Fibroblast of lung (primary cell): ENCODE measurements around the gene FZR1. TPM values are rescaled to one million over a fixed set of nuclear protein-coding genes. Genes with fewer than 3 reads are reported as not detected.

Experiments
- DNase-seq, 2 donors: peaks; one replicate each; pipeline versions ENCODE4 v3.0.0 to v3.0.0-alpha.2; 2010; ENCODE audit warnings: low read depth in 2 of 2
- H2AFZ ChIP-seq: 2 replicates; pipeline ENCODE4 v1.5.1; 2012; ENCODE audit warnings: low read length, control low read depth, inconsistent platforms
- H3K27ac ChIP-seq: 2 replicates; pipeline ENCODE4 v1.5.1; 2011; ENCODE audit warnings: low read length, control low read depth; ENCODE audit not compliant: insufficient read depth
- H3K27me3 ChIP-seq: 2 replicates; pipeline ENCODE4 v1.5.1; 2011; ENCODE audit warnings: mild to moderate bottlenecking, low read length; ENCODE audit not compliant: control insufficient read depth, insufficient read depth
- H3K36me3 ChIP-seq: 2 replicates; pipeline ENCODE4 v1.5.1; 2011; ENCODE audit warnings: low read length; ENCODE audit not compliant: control insufficient read depth, insufficient read depth
- H3K4me1 ChIP-seq: 2 replicates; pipeline ENCODE4 v1.5.1; 2011; ENCODE audit warnings: low read length; ENCODE audit not compliant: control insufficient read depth, insufficient read depth; ENCODE audit errors: extremely low read depth
- H3K4me2 ChIP-seq: 2 replicates; pipeline ENCODE4 v1.5.1; 2011; ENCODE audit warnings: low read length, control low read depth; ENCODE audit not compliant: insufficient read depth; ENCODE audit errors: extremely low read depth
- H3K4me3 ChIP-seq, 4 experiments: fragments of 200-600 bp in 1 of 4; sonication (generic) in 1 of 4; replicated peaks in 1 of 4; 2 replicates each; pipeline ENCODE4 v1.5.1; 2011 to 2016; ENCODE audit warnings: low read length in 4 of 4, low read depth in 3 of 4, mild to moderate bottlenecking in 3 of 4, control low read depth in 2 of 4, inconsistent platforms in 1 of 4, mixed read lengths in 1 of 4; ENCODE audit not compliant: insufficient read depth in 1 of 4; ENCODE audit errors: control extremely low read depth in 1 of 4
- H3K79me2 ChIP-seq: 2 replicates; pipeline ENCODE4 v1.5.1; 2012; ENCODE audit warnings: mild to moderate bottlenecking, low read length, inconsistent platforms; ENCODE audit not compliant: control insufficient read depth, insufficient read depth
- H3K9ac ChIP-seq: 2 replicates; pipeline ENCODE4 v1.5.1; 2011; ENCODE audit warnings: mild to moderate bottlenecking, low read length, control low read depth; ENCODE audit not compliant: insufficient read depth
- H3K9me3 ChIP-seq: 2 replicates; pipeline ENCODE4 v1.5.1; 2012; ENCODE audit warnings: low read depth, low read length; ENCODE audit not compliant: control insufficient read depth, insufficient read depth
- H4K20me1 ChIP-seq: 2 replicates; pipeline ENCODE4 v1.5.1; 2011; ENCODE audit warnings: low read length; ENCODE audit not compliant: control insufficient read depth, insufficient read depth; ENCODE audit errors: extremely low read depth
- EZH2 ChIP-seq: IDR thresholded peaks from 2 replicates; pipeline ENCODE4 v1.5.1; 2012; ENCODE audit warnings: low read length, control low read depth, mild to moderate bottlenecking; ENCODE audit errors: missing control alignments
- polyA plus RNA-seq, 2 donors: library from polyadenylated mRNA; depleted of rRNA in 1 of 2; stranded (reverse) in 1 of 2; unstranded in 1 of 2; fragments of >200 nt; gene quantifications; 2 replicates each; pipeline ENCODE4 v1.2.1, GENCODE V29; 2011 to 2012; ENCODE audit warnings: missing spikeins in 1 of 2
- total RNA-seq: library from RNA; depleted of rRNA; stranded (reverse); fragments of >200 nt; gene quantifications from 2 replicates; pipeline ENCODE4 v1.2.1, GENCODE V29; 2014
- TF ChIP-seq, protein P1 (sequence below), 2 donors: IDR thresholded peaks in 1 of 2; conservative IDR thresholded peaks in 1 of 2; 1 replicate in 1 of 2; 2 replicates in 1 of 2; pipeline ENCODE4 v1.5.1; 2011 to 2012; ENCODE audit warnings: low read length in 2 of 2, control low read depth in 1 of 2, inconsistent platforms in 1 of 2, low read depth in 1 of 2, mild to moderate bottlenecking in 1 of 2

Gene FZR1
- total and polyA plus RNA-seq, 2 donors (not counting 1 experiment from before 2014, with no cell fraction given) = 15.0 to 38.0 TPM

- Histone ChIP-seq H3K9me3 (no peaks in the 10 kb centered on the region), H3K79me2 (no peaks in the 10 kb centered on the region), H2AFZ (no peak overlapping the region), H3K4me2 (no peak overlapping the region), H3K27me3 (no peaks in the 10 kb centered on the region), H3K36me3 (peaks cover 16% of the 10 kb centered on the region), H3K4me1 (no peaks in the 10 kb centered on the region), H3K9ac (no peak overlapping the region), H3K4me3 (no peak overlapping the region), H4K20me1 (no peaks in the 10 kb centered on the region), H3K27ac (no peak overlapping the region)
- TF ChIP-seq, protein P1, sequence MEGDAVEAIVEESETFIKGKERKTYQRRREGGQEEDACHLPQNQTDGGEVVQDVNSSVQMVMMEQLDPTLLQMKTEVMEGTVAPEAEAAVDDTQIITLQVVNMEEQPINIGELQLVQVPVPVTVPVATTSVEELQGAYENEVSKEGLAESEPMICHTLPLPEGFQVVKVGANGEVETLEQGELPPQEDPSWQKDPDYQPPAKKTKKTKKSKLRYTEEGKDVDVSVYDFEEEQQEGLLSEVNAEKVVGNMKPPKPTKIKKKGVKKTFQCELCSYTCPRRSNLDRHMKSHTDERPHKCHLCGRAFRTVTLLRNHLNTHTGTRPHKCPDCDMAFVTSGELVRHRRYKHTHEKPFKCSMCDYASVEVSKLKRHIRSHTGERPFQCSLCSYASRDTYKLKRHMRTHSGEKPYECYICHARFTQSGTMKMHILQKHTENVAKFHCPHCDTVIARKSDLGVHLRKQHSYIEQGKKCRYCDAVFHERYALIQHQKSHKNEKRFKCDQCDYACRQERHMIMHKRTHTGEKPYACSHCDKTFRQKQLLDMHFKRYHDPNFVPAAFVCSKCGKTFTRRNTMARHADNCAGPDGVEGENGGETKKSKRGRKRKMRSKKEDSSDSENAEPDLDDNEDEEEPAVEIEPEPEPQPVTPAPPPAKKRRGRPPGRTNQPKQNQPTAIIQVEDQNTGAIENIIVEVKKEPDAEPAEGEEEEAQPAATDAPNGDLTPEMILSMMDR (conservative IDR thresholded peaks at IDR 0.05 in 1 of 2, IDR thresholded peaks at IDR 0.05 in 1 of 2; ENCODE audit: low read depth in 1 of 2, low read length in 2 of 2) = no peak
- TF ChIP-seq EZH2 = no peak
- no peak for DNase-seq
Measured at GRCh38 chr19:3491396-3492119, 14.6 kb upstream of the FZR1 start.

DNA sequence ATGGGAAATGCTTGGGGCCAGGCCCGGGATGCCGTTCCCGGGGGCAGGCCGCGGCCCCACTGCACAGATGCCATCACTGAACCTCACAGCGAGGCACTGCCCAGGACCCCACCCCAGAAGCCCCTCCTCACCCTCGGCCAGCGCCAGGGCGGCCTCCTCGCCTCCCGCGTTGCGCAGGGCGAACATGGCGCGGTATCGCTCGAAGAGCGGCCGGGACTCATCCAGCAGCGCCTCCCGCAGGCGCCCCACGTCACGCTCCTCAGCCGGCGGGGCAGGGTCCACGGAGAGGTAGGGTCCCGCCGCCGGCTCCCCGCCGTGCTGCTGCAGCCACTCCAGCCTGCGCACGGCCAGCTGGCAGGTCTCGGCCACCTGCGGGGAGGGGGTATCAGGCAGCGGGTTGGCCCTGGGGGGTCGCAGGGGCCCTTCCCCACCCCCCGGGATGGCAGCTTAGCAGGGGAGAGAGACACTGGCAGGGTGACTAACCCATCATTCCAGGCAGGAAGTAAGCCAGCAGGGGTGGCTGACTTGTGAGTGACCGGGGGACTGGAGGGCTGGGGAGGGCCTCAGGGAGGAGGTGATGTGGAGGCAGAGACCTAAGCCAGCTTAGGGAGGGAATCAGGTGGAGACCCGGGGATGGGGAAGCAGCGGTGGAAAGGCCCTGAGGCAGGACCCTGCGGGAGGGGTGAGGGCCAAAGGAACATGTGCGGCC lies 13.8 kb upstream of the FZR1 start:
- H3K4me2 ChIP-seq = no peak overlapping the region
- peaks cover 17% of the 10 kb centered on the region for H3K36me3 ChIP-seq
- DNase-seq = no peak
- peaks cover under 1% of the 10 kb centered on the region for H3K79me2 ChIP-seq
- no peaks in the 10 kb centered on the region for H3K27me3 ChIP-seq
- no peaks in the 10 kb centered on the region for H4K20me1 ChIP-seq
- H3K4me1 ChIP-seq = no peaks in the 10 kb centered on the region
- no peak overlapping the region for H2AFZ ChIP-seq
- TF ChIP-seq, protein P1 (conservative IDR thresholded peaks at IDR 0.05 in 1 of 2, IDR thresholded peaks at IDR 0.05 in 1 of 2; ENCODE audit: low read depth in 1 of 2, low read length in 2 of 2) = no peak
- TF ChIP-seq EZH2 = no peak
- H3K9ac ChIP-seq = no peak overlapping the region
- no peak overlapping the region for H3K4me3 ChIP-seq
- no peak overlapping the region for H3K27ac ChIP-seq
- H3K9me3 ChIP-seq = no peaks in the 10 kb centered on the region

DNA sequence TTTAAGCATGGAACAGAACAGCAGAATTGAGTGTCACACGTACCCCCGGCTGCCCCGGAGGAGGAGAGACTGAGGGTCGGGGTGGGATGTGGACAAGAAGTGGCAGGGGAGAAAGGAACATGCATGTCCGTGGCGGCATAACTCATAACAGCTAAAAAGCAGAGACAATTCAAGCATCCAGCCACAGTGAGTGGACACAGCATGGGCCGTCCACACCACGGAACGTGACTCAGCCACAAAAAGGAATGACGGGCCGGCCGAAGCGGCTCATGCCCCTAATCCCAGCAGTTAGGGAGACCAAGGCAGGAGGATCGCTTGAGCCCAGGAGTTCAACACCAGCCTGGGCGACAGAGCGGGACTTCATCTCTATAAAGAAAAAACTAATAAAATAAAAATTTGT lies 13.2 kb upstream of the FZR1 start:
- H3K79me2 ChIP-seq = peaks cover 3% of the 10 kb centered on the region
- H3K36me3 ChIP-seq = peaks cover 21% of the 10 kb centered on the region
- H3K4me1 ChIP-seq = no peaks in the 10 kb centered on the region
- H3K27me3 ChIP-seq = no peaks in the 10 kb centered on the region
- no peaks in the 10 kb centered on the region for H4K20me1 ChIP-seq
- DNase-seq = no peak
- no peak overlapping the region for H3K4me3 ChIP-seq
- H3K9me3 ChIP-seq = no peaks in the 10 kb centered on the region
- no peak overlapping the region for H2AFZ ChIP-seq
- H3K27ac ChIP-seq = no peak overlapping the region
- H3K4me2 ChIP-seq = no peak overlapping the region
- no peak for TF ChIP-seq EZH2
- TF ChIP-seq, protein P1 (conservative IDR thresholded peaks at IDR 0.05 in 1 of 2, IDR thresholded peaks at IDR 0.05 in 1 of 2; ENCODE audit: low read depth in 1 of 2, low read length in 2 of 2) = no peak
- no peak overlapping the region for H3K9ac ChIP-seq
